DOHH2 (cell line): ENCODE data around the gene TSPAN17.
"Not testable (repeated sequence)": the region's sequence is repeated elsewhere in the genome, so short reads cannot be mapped to it uniquely, and the experiment has no call there.

Experiments used
- EZH2phosphoT487 ChIP-seq: fragments of 200-600 bp; sonication (generic); IDR thresholded peaks from 2 replicates; pipeline ENCODE4 v1.6.1; 2017; ENCODE audit warnings: borderline replicate concordance, mild to moderate bottlenecking, antibody characterized with exemption, low read length, moderate library complexity, mixed read lengths
- TF ChIP-seq, protein P1 (sequence below): fragments of 200-600 bp; sonication (generic); IDR thresholded peaks from one replicate; pipeline ENCODE4 v1.5.1; 2014; ENCODE audit warnings: antibody characterized with exemption, mild to moderate bottlenecking, low read depth, low read length; ENCODE audit not compliant: poor library complexity, severe bottlenecking

DNA sequence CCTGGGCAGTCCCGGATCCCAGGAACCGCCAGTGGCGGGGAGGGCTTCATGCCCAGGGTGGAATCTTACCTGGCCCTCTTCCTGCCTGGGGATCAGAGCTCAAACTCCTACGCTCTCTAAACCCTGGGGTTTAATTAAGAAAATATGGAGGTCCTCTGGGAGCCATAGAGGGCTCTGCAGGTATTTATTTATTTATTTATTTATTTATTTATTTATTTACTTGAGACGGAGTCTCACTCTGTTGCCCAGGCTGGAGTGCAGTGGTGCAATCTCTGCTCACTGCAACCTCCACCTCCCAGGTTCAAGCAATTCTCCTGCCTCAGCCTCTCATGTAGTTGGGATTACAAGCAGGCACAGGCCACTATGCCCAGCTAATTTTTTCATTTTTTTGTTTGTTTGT is 52.2 kb downstream of the TSPAN17 start:
- TF ChIP-seq, protein P1, sequence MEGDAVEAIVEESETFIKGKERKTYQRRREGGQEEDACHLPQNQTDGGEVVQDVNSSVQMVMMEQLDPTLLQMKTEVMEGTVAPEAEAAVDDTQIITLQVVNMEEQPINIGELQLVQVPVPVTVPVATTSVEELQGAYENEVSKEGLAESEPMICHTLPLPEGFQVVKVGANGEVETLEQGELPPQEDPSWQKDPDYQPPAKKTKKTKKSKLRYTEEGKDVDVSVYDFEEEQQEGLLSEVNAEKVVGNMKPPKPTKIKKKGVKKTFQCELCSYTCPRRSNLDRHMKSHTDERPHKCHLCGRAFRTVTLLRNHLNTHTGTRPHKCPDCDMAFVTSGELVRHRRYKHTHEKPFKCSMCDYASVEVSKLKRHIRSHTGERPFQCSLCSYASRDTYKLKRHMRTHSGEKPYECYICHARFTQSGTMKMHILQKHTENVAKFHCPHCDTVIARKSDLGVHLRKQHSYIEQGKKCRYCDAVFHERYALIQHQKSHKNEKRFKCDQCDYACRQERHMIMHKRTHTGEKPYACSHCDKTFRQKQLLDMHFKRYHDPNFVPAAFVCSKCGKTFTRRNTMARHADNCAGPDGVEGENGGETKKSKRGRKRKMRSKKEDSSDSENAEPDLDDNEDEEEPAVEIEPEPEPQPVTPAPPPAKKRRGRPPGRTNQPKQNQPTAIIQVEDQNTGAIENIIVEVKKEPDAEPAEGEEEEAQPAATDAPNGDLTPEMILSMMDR, result not testable (repeated sequence)
- TF ChIP-seq EZH2phosphoT487, result not testable (repeated sequence)
